ENCODE results near the gene DPPA5. TPM values are rescaled to one million over a fixed set of nuclear protein-coding genes. Genes with fewer than 3 reads are reported as not detected.

Gene DPPA5
- total RNA-seq, 1 experiment from 2014 or later: 1.2 TPM

- no peak for TF ChIP-seq CTCF (conservative IDR thresholded peaks at IDR 0.05)
- Histone ChIP-seq H4K91ac (ENCODE audit: insufficient read length, low read depth, low read length) (no peak overlapping the region), H3K79me2 (ENCODE audit: insufficient read depth, low read length) (no peaks in the 10 kb centered on the region), H3K4me1 (ENCODE audit: insufficient read depth, low read length) (no peaks in the 10 kb centered on the region), H4K5ac (ENCODE audit: insufficient read length, low read depth, low read length) (no peak overlapping the region), H3K23me2 (ENCODE audit: insufficient read length, low read depth, low read length, poor library complexity, severe bottlenecking) (no peaks in the 10 kb centered on the region), H4K8ac (replicated peaks; ENCODE audit: insufficient read length, low read depth, low read length) (no peak overlapping the region), H2BK15ac (ENCODE audit: low read depth, low read length) (no peak overlapping the region), H3K27ac (ENCODE audit: insufficient read length, low read depth, low read length) (no peak overlapping the region), H3K27me3 (ENCODE audit: insufficient read depth, low read length) (no peaks in the 10 kb centered on the region), H2AFZ (ENCODE audit: low read length) (no peak overlapping the region), H2BK120ac (ENCODE audit: low read depth, low read length, poor library complexity, severe bottlenecking) (no peak overlapping the region), H2BK12ac (ENCODE audit: insufficient read length, low read depth, low read length) (no peak overlapping the region), H2AK5ac (ENCODE audit: insufficient read length, low read length) (no peak overlapping the region), H2BK5ac (ENCODE audit: insufficient read length, low read length) (no peak overlapping the region), H3K9ac (ENCODE audit: extremely low read depth, insufficient read length, low read length) (no peak overlapping the region), H3K18ac (ENCODE audit: insufficient read length, low read depth, low read length) (no peak overlapping the region), H4K20me1 (ENCODE audit: control insufficient read depth, insufficient read depth, insufficient read length) (no peaks in the 10 kb centered on the region), H3K4ac (ENCODE audit: low read depth, low read length) (no peak overlapping the region), H3K23ac (ENCODE audit: insufficient read length, low read depth, low read length) (no peak overlapping the region), H3K4me2 (ENCODE audit: insufficient read depth, insufficient read length, low read length) (no peak overlapping the region), H3T11ph (ENCODE audit: low read length) (no peak overlapping the region), H3K56ac (ENCODE audit: insufficient read length, low read depth, low read length) (no peak overlapping the region), H2BK20ac (ENCODE audit: low read depth, low read length, poor library complexity, severe bottlenecking) (no peak overlapping the region), H3K14ac (ENCODE audit: insufficient read depth, low read length) (no peak overlapping the region), H3K79me1 (ENCODE audit: insufficient read depth, low read depth, low read length, poor library complexity, severe bottlenecking) (no peaks in the 10 kb centered on the region), H3K9me3 (ENCODE audit: control insufficient read depth, low read depth, low read length) (peaks cover under 1% of the 10 kb centered on the region)
- no peak for DNase-seq
- Mint-ChIP-seq H3K27ac (no peak overlapping the region), H3K27me3 (ENCODE audit: low read depth) (no peaks in the 10 kb centered on the region), H3K4me1 (peaks cover 5 to 6% of the 10 kb centered on the region in 2 experiments; a peak in 3 of 4 replicates), H3K36me3 (ENCODE audit: insufficient read depth in 1 of 3, low read depth in 3 of 3) (peaks cover 0 to 7% (median 2%) of the 10 kb centered on the region in 3 experiments; a peak in 5 of 7 replicates), H3K4me3 (no peak overlapping the region), H3K9me3 (peaks cover 13 to 15% of the 10 kb centered on the region in 2 experiments)
- no CpG with 5 or more reads among the region's 2 CpGs for WGBS (ENCODE audit: extremely low coverage, insufficient read length, low lambda C conversion rate)
These were observed 30.8 kb downstream of the DPPA5 start for GRCh38 chr6:73323323-73323722.
